CD14-positive monocyte (primary cell): ENCODE data around the gene CCR8. TPM values are rescaled to one million over a fixed set of nuclear protein-coding genes. Genes with fewer than 3 reads are reported as not detected.

Experiments used
- DNase-seq, 3 donors: peaks; one replicate each; pipeline ENCODE4 v3.0.0-alpha.2; 2011 to 2022
- H2AFZ ChIP-seq: 2 replicates; pipeline ENCODE4 v1.6.0; 2012; ENCODE audit warnings: mild to moderate bottlenecking, low read depth, low read length, inconsistent platforms; ENCODE audit not compliant: insufficient read depth, poor library complexity, severe bottlenecking
- H3K27ac ChIP-seq, 2 donors: 1 replicate in 1 of 2; 2 replicates in 1 of 2; pipeline ENCODE4 v1.5.1; 2012 to 2013; ENCODE audit warnings: low read length in 2 of 2, control low read depth in 1 of 2, inconsistent platforms in 1 of 2, low read depth in 1 of 2, mild to moderate bottlenecking in 1 of 2
- H3K27me3 ChIP-seq, 2 donors: one replicate each; pipeline versions ENCODE4 v1.6.0 to v1.6.1; 2011 to 2013; ENCODE audit warnings: low read length in 2 of 2; ENCODE audit not compliant: control insufficient read depth in 2 of 2, insufficient read depth in 2 of 2
- H3K36me3 ChIP-seq, 2 donors: replicated peaks in 1 of 2; 1 replicate in 1 of 2; 2 replicates in 1 of 2; pipeline versions ENCODE4 v1.5.1 to v1.6.1; 2012 to 2013; ENCODE audit warnings: low read length in 2 of 2, control low read depth in 1 of 2, inconsistent platforms in 1 of 2, mild to moderate bottlenecking in 1 of 2; ENCODE audit not compliant: insufficient read depth in 2 of 2, control insufficient read depth in 1 of 2
- H3K4me1 ChIP-seq, 2 donors: 1 replicate in 1 of 2; 2 replicates in 1 of 2; pipeline versions ENCODE4 v1.5.1 to v1.6.1; 2012 to 2013; ENCODE audit warnings: low read length in 2 of 2, control low read depth in 1 of 2, inconsistent platforms in 1 of 2, mild to moderate bottlenecking in 1 of 2, moderate library complexity in 1 of 2; ENCODE audit not compliant: insufficient read depth in 2 of 2, control insufficient read depth in 1 of 2
- H3K4me2 ChIP-seq: replicated peaks from 2 replicates; pipeline ENCODE3; 2012; ENCODE audit warnings: low read length, moderate library complexity, mild to moderate bottlenecking; ENCODE audit not compliant: poor library complexity, severe bottlenecking; ENCODE audit errors: extremely low read depth
- H3K4me3 ChIP-seq, 3 experiments: fragments of 200-600 bp in 1 of 3; sonication (generic) in 1 of 3; replicated peaks in 1 of 3; 1 replicate in 2 of 3; 2 replicates in 1 of 3; pipeline ENCODE4 v1.5.1; 2011 to 2013; ENCODE audit warnings: low read length in 3 of 3, mild to moderate bottlenecking in 3 of 3, control low read depth in 2 of 3, low read depth in 2 of 3, inconsistent platforms in 1 of 3, moderate library complexity in 1 of 3
- H3K79me2 ChIP-seq: 2 replicates; pipeline ENCODE4 v1.6.0; 2012; ENCODE audit warnings: mild to moderate bottlenecking, control low read depth, inconsistent platforms, low read length, moderate library complexity; ENCODE audit not compliant: insufficient read depth
- H3K9ac ChIP-seq: 2 replicates; pipeline ENCODE4 v1.6.0; 2017; ENCODE audit warnings: low read length, mild to moderate bottlenecking; ENCODE audit not compliant: insufficient read depth, poor library complexity, severe bottlenecking
- H3K9me3 ChIP-seq, 2 donors: replicated peaks in 1 of 2; 1 replicate in 1 of 2; 2 replicates in 1 of 2; pipeline versions ENCODE4 v1.5.1 to v1.6.1; 2012 to 2013; ENCODE audit warnings: low read length in 2 of 2, control low read depth in 1 of 2; ENCODE audit not compliant: control insufficient read depth in 1 of 2, insufficient read depth in 1 of 2
- H4K20me1 ChIP-seq: 2 replicates; pipeline ENCODE4 v1.6.0; 2012; ENCODE audit warnings: mild to moderate bottlenecking, low read length, control low read depth, moderate library complexity; ENCODE audit not compliant: insufficient read depth
- H3K27ac Mint-ChIP-seq, 7 donors: one replicate each; pipeline ENCODE4 v1.8.0; 2020; ENCODE audit warnings: mild to moderate bottlenecking in 7 of 7, mixed read lengths in 7 of 7, moderate library complexity in 6 of 7, inconsistent platforms in 2 of 7
- H3K27me3 Mint-ChIP-seq, 3 donors: one replicate each; pipeline ENCODE4 v1.8.0; 2021 to 2022; ENCODE audit warnings: low read depth in 3 of 3, mild to moderate bottlenecking in 3 of 3, mixed read lengths in 3 of 3, moderate library complexity in 3 of 3, inconsistent platforms in 1 of 3
- H3K36me3 Mint-ChIP-seq, 2 donors: one replicate each; pipeline ENCODE4 v1.8.0; 2020; ENCODE audit warnings: mixed read lengths in 2 of 2, inconsistent platforms in 1 of 2, mild to moderate bottlenecking in 1 of 2
- H3K4me1 Mint-ChIP-seq: one replicate; pipeline ENCODE4 v1.8.0; 2020; ENCODE audit warnings: mild to moderate bottlenecking, mixed read lengths
- H3K4me3 Mint-ChIP-seq, 2 donors: one replicate each; pipeline ENCODE4 v1.8.0; 2020; ENCODE audit warnings: mild to moderate bottlenecking in 2 of 2, mixed read lengths in 2 of 2, moderate library complexity in 1 of 2
- H3K9me3 Mint-ChIP-seq, 7 donors: one replicate each; pipeline ENCODE4 v1.8.0; 2020 to 2022; ENCODE audit warnings: mixed read lengths in 7 of 7, mild to moderate bottlenecking in 6 of 7, moderate library complexity in 6 of 7, inconsistent platforms in 2 of 7
- CTCF ChIP-seq: fragments of 200-600 bp; IDR thresholded peaks from one replicate; pipeline ENCODE4 v1.8.0; 2022; ENCODE audit warnings: antibody characterized with exemption, mild to moderate bottlenecking
- WGBS: methylation state at CpG from one replicate; pipeline ENCODE4 v1.1.5; 2013; ENCODE audit warnings: missing lambda C conversion rate; ENCODE audit not compliant: insufficient coverage; 5-methylcytosine and 5-hydroxymethylcytosine counted together
- intact Hi-C, 2 donors: fragments of 100-400 bp; cut with micrococcal nuclease; formaldehyde crosslinking; loops; one replicate each; pipeline versions ENCODE4 v1.15.0 to v1.15.1; 2023
- polyA plus RNA-seq, 3 donors: library from polyadenylated mRNA; depleted of rRNA in 1 of 3; unstranded in 2 of 3; stranded (reverse) in 1 of 3; fragments of 300-500 nt in 2 of 3; fragments of >200 nt in 1 of 3; fragmentation: Illumina TruSeq in 2 of 3; gene quantifications; 1 replicate in 2 of 3; 2 replicates in 1 of 3; pipeline ENCODE4 v1.2.3, GENCODE V29; 2012 to 2021

CCR8 gene
- polyA plus RNA-seq, 3 donors = not detected

GRCh38 chr3:39361252-39361927 lies 31.9 kb downstream of the CCR8 start:
- no peak for TF ChIP-seq CTCF
- DNase-seq = no peak
- Mint-ChIP-seq H3K9me3 (peaks cover 0 to 1% (median 0%) of the 10 kb centered on the region in 7 donors), H3K4me3 (peak overlapping the region in 1 of 2 donors; percentile 13), H3K27me3 (peaks cover 0 to 3% (median 2%) of the 10 kb centered on the region in 3 donors), H3K27ac (peak overlapping the region in 1 of 7 donors; percentile 26), H3K36me3 (no peaks in the 10 kb centered on the region), H3K4me1 (peaks cover 11% of the 10 kb centered on the region)
- Histone ChIP-seq H4K20me1 (no peaks in the 10 kb centered on the region), H3K4me3 (no peak overlapping the region), H3K79me2 (no peaks in the 10 kb centered on the region), H3K9ac (no peak overlapping the region), H2AFZ (peak overlapping the region; percentile 9), H3K4me2 (no peak overlapping the region), H3K27ac (no peak overlapping the region), H3K27me3 (no peaks in the 10 kb centered on the region), H3K36me3 (no peaks in the 10 kb centered on the region), H3K4me1 (peaks cover 5 to 6% of the 10 kb centered on the region in 2 donors), H3K9me3 (no peaks in the 10 kb centered on the region)
- intact Hi-C loops = no loop called here
- WGBS = 11% methylated on average over 3 of the region's 8 CpGs

- H4K20me1 ChIP-seq = no peaks in the 10 kb centered on the region
- no peak overlapping the region for H3K9ac ChIP-seq
- Mint-ChIP-seq H3K4me1 (peaks cover 11% of the 10 kb centered on the region), H3K27me3 (peaks cover 0 to 3% (median 2%) of the 10 kb centered on the region in 3 donors), H3K4me3 (no peak overlapping the region), H3K36me3 (no peaks in the 10 kb centered on the region), H3K27ac (no peak overlapping the region), H3K9me3 (peaks cover 0 to 2% (median 0%) of the 10 kb centered on the region in 7 donors)
- intact Hi-C loops = no loop called here
- H3K4me2 ChIP-seq = no peak overlapping the region
- no peak overlapping the region for H3K4me3 ChIP-seq
- no peaks in the 10 kb centered on the region for H3K79me2 ChIP-seq
- no peaks in the 10 kb centered on the region for H3K9me3 ChIP-seq
- no peak overlapping the region for H3K27ac ChIP-seq
- H3K36me3 ChIP-seq = no peaks in the 10 kb centered on the region
- 70% methylated on average over 2 of the region's 3 CpGs for WGBS
- DNase-seq = no peak
- H3K4me1 ChIP-seq = peaks cover 5 to 6% of the 10 kb centered on the region in 2 donors
- H3K27me3 ChIP-seq = no peaks in the 10 kb centered on the region
- H2AFZ ChIP-seq = no peak overlapping the region
- TF ChIP-seq CTCF = no peak
Measured at GRCh38 chr3:39362192-39362591, 32.7 kb downstream of the CCR8 start.
